22Rv1 (cell line): ENCODE data around the gene TOM1L1.

Experiments
- CTCF ChIP-seq: fragments of 450-650 bp; IDR thresholded peaks from 2 replicates; pipeline ENCODE4 v1.5.1; 2017; ENCODE audit warnings: mild to moderate bottlenecking
- ZFX ChIP-seq: fragments of 450-650 bp; IDR thresholded peaks from 2 replicates; pipeline ENCODE4 v1.6.1; 2017; ENCODE audit warnings: antibody characterized with exemption, borderline replicate concordance

- TF ChIP-seq CTCF (no peak), ZFX (no peak)
These were observed 674 bp downstream of the TOM1L1 start for GRCh38 chr17:54901230-54901822.
